Breast epithelium (tissue), 3 donors: ENCODE results near the gene ADGRB2.

Experiments
- CTCF ChIP-seq, 3 donors: fragments of 450-650 bp; IDR thresholded peaks; one replicate each; pipeline ENCODE4 v1.5.1; 2016 to 2017; ENCODE audit warnings: antibody characterized with exemption in 3 of 3, mild to moderate bottlenecking in 3 of 3, moderate library complexity in 3 of 3
- POLR2A ChIP-seq: fragments of 450-650 bp; IDR thresholded peaks from one replicate; pipeline ENCODE4 v1.6.1; 2016; ENCODE audit warnings: antibody characterized with exemption, mild to moderate bottlenecking, moderate library complexity

- TF ChIP-seq POLR2A (no peak), CTCF (IDR thresholded peaks at IDR 0.05) (no peak)
Observed at GRCh38 chr1:31756578-31756977, 7.6 kb downstream of the ADGRB2 start.
